DOHH2 (cell line): ENCODE results near the gene ANGPTL5.

ENCODE experiments used
- H3F3A ChIP-seq: fragments of 200-600 bp; sonication (generic), shearing (Covaris generic); 2 replicates; pipeline ENCODE4 v1.6.0; 2016; ENCODE audit warnings: antibody characterized with exemption, mild to moderate bottlenecking; ENCODE audit not compliant: control insufficient read depth, insufficient read depth
- H3K27ac ChIP-seq: fragments of 200-600 bp; sonication (generic); 2 replicates; pipeline ENCODE4 v1.5.1; 2014; ENCODE audit warnings: low read depth, mild to moderate bottlenecking, low read length, moderate library complexity
- H3K27me3 ChIP-seq: fragments of 200-600 bp; sonication (generic); 2 replicates; pipeline ENCODE4 v1.6.1; 2014; ENCODE audit warnings: mild to moderate bottlenecking, low read length, mixed read lengths; ENCODE audit not compliant: control insufficient read depth
- H3K36me3 ChIP-seq: fragments of 200-600 bp; sonication (generic); 2 replicates; pipeline ENCODE4 v1.6.1; 2014; ENCODE audit warnings: mild to moderate bottlenecking, low read length, moderate library complexity, mixed read lengths; ENCODE audit not compliant: control insufficient read depth
- H3K4me1 ChIP-seq: fragments of 200-600 bp; sonication (generic); 2 replicates; pipeline ENCODE4 v1.6.1; 2014; ENCODE audit warnings: mild to moderate bottlenecking, low read length, mixed read lengths; ENCODE audit not compliant: control insufficient read depth
- H3K4me2 ChIP-seq: fragments of 200-600 bp; sonication (generic); 2 replicates; pipeline ENCODE4 v1.6.0; 2014; ENCODE audit warnings: mild to moderate bottlenecking, low read length, moderate library complexity
- H3K4me3 ChIP-seq: fragments of 200-600 bp; sonication (generic); 2 replicates; pipeline ENCODE4 v1.5.1; 2014; ENCODE audit warnings: mild to moderate bottlenecking, low read length, mixed read lengths
- H3K79me2 ChIP-seq: fragments of 200-600 bp; sonication (generic); 2 replicates; pipeline ENCODE4 v1.6.1; 2014; ENCODE audit warnings: mild to moderate bottlenecking, low read length, mixed read lengths; ENCODE audit not compliant: control insufficient read depth
- H3K9me2 ChIP-seq: fragments of 200-600 bp; sonication (generic); replicated peaks from 2 replicates; pipeline ENCODE4 v1.6.1; 2014; ENCODE audit warnings: mild to moderate bottlenecking, low read length, mixed read lengths; ENCODE audit not compliant: control insufficient read depth
- H3K9me3 ChIP-seq: fragments of 200-600 bp; sonication (generic); 2 replicates; pipeline ENCODE4 v1.6.1; 2014; ENCODE audit warnings: antibody characterized with exemption, low read length, mixed read lengths; ENCODE audit not compliant: control insufficient read depth, insufficient read depth
- H4K20me1 ChIP-seq: fragments of 200-600 bp; sonication (generic); 2 replicates; pipeline ENCODE4 v1.6.0; 2014; ENCODE audit warnings: low read depth, mild to moderate bottlenecking, antibody characterized with exemption, low read length, moderate library complexity; ENCODE audit not compliant: control insufficient read depth, insufficient read depth
- CTCF ChIP-seq: fragments of 200-600 bp; sonication (generic); IDR thresholded peaks from one replicate; pipeline ENCODE4 v1.5.1; 2014; ENCODE audit warnings: antibody characterized with exemption, mild to moderate bottlenecking, low read depth, low read length; ENCODE audit not compliant: poor library complexity, severe bottlenecking
- EZH2phosphoT487 ChIP-seq: fragments of 200-600 bp; sonication (generic); IDR thresholded peaks from 2 replicates; pipeline ENCODE4 v1.6.1; 2017; ENCODE audit warnings: borderline replicate concordance, mild to moderate bottlenecking, antibody characterized with exemption, low read length, moderate library complexity, mixed read lengths

ANGPTL5 gene

DNA sequence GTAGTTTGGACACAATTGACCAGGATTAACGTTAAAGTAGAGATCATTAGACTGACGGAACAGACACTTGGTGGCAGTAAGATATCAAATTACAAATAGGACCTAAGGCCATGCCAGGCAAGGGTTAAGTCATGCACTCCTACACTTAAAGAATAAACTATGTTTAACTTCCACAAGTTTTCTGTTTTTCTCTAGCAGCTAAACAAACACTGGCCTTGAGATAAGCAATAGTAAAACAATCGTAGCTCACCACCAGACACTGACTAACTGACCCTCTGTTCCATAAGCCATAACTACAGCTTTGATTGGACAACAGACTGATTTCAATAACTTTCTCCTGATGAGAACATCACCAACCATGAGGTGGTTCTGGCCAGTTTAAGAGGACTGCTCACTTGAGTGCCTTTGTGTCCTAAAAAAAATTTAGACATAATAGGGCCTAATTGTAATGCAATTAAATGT is 3.5 kb downstream of the ANGPTL5 start:
- H3K79me2 ChIP-seq = no peaks in the 10 kb centered on the region
- H3K4me3 ChIP-seq = no peak overlapping the region
- no peaks in the 10 kb centered on the region for H3K27me3 ChIP-seq
- no peak for TF ChIP-seq CTCF
- no peak for TF ChIP-seq EZH2phosphoT487
- no peaks in the 10 kb centered on the region for H3K9me2 ChIP-seq
- H4K20me1 ChIP-seq = no peaks in the 10 kb centered on the region
- H3K4me1 ChIP-seq = peaks cover 23% of the 10 kb centered on the region
- H3K4me2 ChIP-seq = no peak overlapping the region
- no peak overlapping the region for H3K27ac ChIP-seq
- H3K36me3 ChIP-seq = no peaks in the 10 kb centered on the region; the same call in 1 of the 2 replicates
- peaks cover 3% of the 10 kb centered on the region; the same call in 1 of the 2 replicates for H3F3A ChIP-seq
- no peaks in the 10 kb centered on the region for H3K9me3 ChIP-seq

DNA sequence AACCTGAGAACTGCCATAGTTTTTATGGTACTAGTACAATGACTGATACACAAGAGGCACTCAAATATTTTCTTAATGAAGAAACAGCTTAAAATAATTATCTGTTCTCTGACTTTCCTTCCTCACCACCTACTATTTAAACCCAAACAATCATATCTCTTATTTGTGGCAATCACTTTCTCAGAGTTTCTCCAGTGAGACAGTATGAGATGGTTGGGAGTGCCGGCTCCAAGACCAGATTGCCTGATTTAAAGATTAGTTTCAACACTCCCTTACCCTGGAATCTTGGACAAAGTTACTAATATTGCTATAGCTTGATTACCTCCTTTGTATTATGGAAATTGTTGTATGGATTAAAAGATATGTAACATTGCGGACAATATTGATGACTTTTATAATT is 7.2 kb downstream of the ANGPTL5 start:
- H3K4me2 ChIP-seq = no peak overlapping the region
- H3K4me1 ChIP-seq = peaks cover 1% of the 10 kb centered on the region
- no peak overlapping the region for H3K4me3 ChIP-seq
- H3K9me2 ChIP-seq = no peaks in the 10 kb centered on the region
- no peaks in the 10 kb centered on the region for H3K79me2 ChIP-seq
- H3F3A ChIP-seq = no peaks in the 10 kb centered on the region
- H3K9me3 ChIP-seq = no peaks in the 10 kb centered on the region
- no peak for TF ChIP-seq EZH2phosphoT487
- TF ChIP-seq CTCF = no peak
- H4K20me1 ChIP-seq = no peaks in the 10 kb centered on the region
- H3K27ac ChIP-seq = no peak overlapping the region
- no peaks in the 10 kb centered on the region for H3K36me3 ChIP-seq
- 0 out of 2 replicates have a peak, but pooled peaks cover 2% of the 10 kb centered on the region for H3K27me3 ChIP-seq

DNA sequence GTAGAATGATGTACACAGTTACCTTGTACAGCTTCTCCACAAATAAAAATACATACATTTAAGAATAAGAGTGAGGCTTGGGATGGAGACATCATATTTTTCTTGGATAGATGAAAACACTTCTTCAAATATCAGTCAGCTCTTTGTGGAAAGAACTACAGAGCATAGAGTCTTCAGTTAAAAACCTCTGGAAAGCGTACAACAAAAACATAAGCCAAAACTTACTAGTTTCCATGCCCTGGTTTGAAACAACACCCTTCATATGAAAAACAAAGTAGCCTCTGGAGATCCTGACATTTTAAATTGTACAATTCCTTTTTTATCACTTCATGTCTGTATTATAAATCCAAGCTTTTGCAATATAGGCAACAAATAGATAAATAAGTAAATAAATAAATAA is 8.5 kb downstream of the ANGPTL5 start:
- Histone ChIP-seq H3K36me3 (no peaks in the 10 kb centered on the region), H3K27ac (no peak overlapping the region), H3K4me3 (no peak overlapping the region), H4K20me1 (no peaks in the 10 kb centered on the region), H3K4me1 (no peaks in the 10 kb centered on the region), H3F3A (no peaks in the 10 kb centered on the region), H3K27me3 (0 out of 2 replicates have a peak, but pooled peaks cover 5% of the 10 kb centered on the region), H3K79me2 (no peaks in the 10 kb centered on the region), H3K4me2 (no peak overlapping the region), H3K9me2 (no peaks in the 10 kb centered on the region; the same call in 1 of the 2 replicates), H3K9me3 (no peaks in the 10 kb centered on the region)
- TF ChIP-seq CTCF (no peak), EZH2phosphoT487 (no peak)
